Bronchial epithelial cell (primary cell): ENCODE results near the gene ARPC4. TPM values are rescaled to one million over a fixed set of nuclear protein-coding genes. Genes with fewer than 3 reads are reported as not detected.
A peak's percentile ranks its signal among the peaks of the same experiment; 100 is the strongest.

ENCODE experiments used
- DNase-seq: peaks from one replicate; pipeline ENCODE4 v3.0.0-alpha.2; 2010; ENCODE audit warnings: low read depth
- FAIRE-seq: peaks from 2 replicates; lab custom pipeline; 2011; peaks lifted over from hg19 to GRCh38; lab: Jason Lieb, UNC
- H3K27me3 ChIP-seq: 2 replicates; pipeline ENCODE4 v1.5.1; 2011; ENCODE audit warnings: low read length; ENCODE audit not compliant: control insufficient read depth, insufficient read depth
- H3K36me3 ChIP-seq: 2 replicates; pipeline ENCODE4 v1.5.1; 2011; ENCODE audit warnings: low read length; ENCODE audit not compliant: control insufficient read depth, insufficient read depth
- H3K4me3 ChIP-seq: 2 replicates; pipeline ENCODE4 v1.5.1; 2011; ENCODE audit warnings: mild to moderate bottlenecking, low read depth, low read length, control low read depth
- CTCF ChIP-seq: IDR thresholded peaks from 2 replicates; pipeline ENCODE4 v1.5.1; 2011; ENCODE audit warnings: mild to moderate bottlenecking, moderate library complexity, low read length, control low read depth, inconsistent platforms; ENCODE audit not compliant: insufficient read depth, severe bottlenecking
- total RNA-seq: library from RNA; depleted of rRNA; stranded (reverse); fragments of >200 nt; gene quantifications from 2 replicates; pipeline ENCODE4 v1.2.1, GENCODE V29; 2014

ARPC4 gene
- 192 and 204 TPM in 2 replicates for total RNA-seq

DNA sequence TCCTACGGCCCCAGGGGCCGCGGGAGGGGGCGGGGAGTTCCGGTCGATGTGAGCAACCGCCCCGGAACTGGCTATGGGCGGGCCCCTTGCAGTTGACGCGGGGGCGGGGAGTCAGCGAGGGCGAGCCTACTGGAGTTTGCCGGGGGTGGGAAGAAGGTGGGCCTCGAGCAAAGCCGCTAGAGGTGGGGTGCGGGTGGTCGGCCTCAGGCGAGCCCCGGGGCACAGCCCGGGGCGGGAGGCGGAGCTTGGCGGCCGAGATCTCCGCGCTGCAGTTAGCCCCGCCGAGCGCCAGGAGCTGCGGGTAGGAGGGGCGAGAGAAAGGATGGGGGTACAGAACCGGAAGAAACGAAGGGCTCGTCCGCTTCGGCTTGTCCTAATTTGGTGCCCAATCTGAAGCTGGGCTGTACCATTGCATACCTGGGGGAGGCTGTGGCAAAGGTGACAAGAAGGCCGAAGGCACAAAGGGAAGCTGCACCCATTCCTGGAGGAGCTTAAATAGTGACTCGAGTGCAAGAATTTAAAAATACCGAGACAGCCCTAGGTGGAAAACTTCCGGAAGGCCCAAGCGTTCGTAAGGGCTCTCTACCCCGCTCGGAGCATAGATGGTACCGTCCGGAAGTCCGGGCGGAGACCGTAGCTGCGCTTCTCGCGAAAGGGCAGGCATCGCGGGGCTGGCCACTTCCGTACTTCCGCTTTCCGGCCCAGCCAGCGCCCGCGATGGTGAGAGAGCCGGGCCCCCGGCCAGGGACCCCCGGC, at the start of gene ARPC4, which contains the start of gene TADA3:
Gene ARPC4 (plus strand): TSS at position 678 of the 756 bp plus-strand sequence. CDS start 40 bp downstream, at position 718.
Gene TADA3 (minus strand): TSS at position 69 of the 756 bp plus-strand sequence. CDS start 1,007 bp downstream, outside the sequence.
- DNase-seq (peak; percentile 89), FAIRE-seq (no peak)
- peaks cover 14% of the 10 kb centered on the region for H3K36me3 ChIP-seq
- peak within 1 kb of the TSS; percentile 94 for H3K4me3 ChIP-seq
- H3K27me3 ChIP-seq = no peaks in the 10 kb centered on the region
- TF ChIP-seq CTCF = no peak

DNA sequence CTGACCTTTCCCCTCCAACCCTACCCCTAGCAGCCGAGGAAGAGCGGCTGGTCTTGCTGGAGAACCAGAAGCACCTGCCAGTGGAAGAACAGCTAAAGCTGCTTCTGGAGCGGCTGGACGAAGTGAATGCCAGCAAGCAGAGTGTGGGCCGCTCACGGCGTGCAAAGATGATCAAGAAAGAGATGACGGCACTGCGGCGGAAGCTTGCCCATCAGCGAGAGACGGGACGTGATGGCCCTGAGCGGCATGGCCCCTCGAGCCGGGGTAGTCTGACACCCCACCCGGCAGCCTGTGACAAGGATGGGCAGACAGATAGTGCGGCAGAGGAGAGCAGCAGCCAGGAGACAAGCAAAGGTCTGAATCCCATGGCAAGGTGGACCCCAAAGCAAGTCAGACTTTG, 49.3 kb upstream of the ARPC4 start:
- FAIRE-seq = no peak
- Histone ChIP-seq H3K27me3 (no peaks in the 10 kb centered on the region), H3K4me3 (no peak overlapping the region), H3K36me3 (peaks cover 44% of the 10 kb centered on the region)
- TF ChIP-seq CTCF = no peak
- no peak for DNase-seq

DNA sequence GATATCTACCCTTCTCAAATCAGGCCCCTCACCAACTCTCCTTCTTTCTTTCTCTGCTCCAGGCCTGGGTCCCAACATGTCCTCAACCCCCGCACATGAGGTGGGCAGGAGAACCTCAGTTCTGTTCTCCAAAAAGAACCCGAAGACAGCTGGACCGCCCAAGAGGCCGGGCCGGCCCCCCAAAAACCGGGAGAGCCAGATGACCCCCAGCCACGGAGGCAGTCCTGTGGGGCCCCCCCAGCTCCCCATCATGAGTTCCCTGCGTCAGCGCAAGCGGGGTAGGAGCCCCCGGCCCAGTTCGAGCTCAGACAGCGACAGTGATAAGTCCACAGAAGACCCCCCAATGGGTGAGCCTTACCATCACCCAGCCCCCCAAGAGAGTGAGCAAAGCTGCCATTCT, 48.7 kb upstream of the ARPC4 start:
- no peaks in the 10 kb centered on the region for H3K27me3 ChIP-seq
- DNase-seq = no peak
- no peak for TF ChIP-seq CTCF
- H3K4me3 ChIP-seq = no peak overlapping the region
- FAIRE-seq = no peak
- H3K36me3 ChIP-seq = peaks cover 43% of the 10 kb centered on the region

- peaks cover 35% of the 10 kb centered on the region for H3K36me3 ChIP-seq
- DNase-seq = no peak
- H3K27me3 ChIP-seq = no peaks in the 10 kb centered on the region
- no peak for TF ChIP-seq CTCF
- no peak overlapping the region for H3K4me3 ChIP-seq
- no peak for FAIRE-seq
These were observed 47.4 kb upstream of the ARPC4 start for GRCh38 chr3:9745521-9745920.

GRCh38 chr3:9746330-9746729, 46.6 kb upstream of the ARPC4 start:
- FAIRE-seq (no peak), DNase-seq (no peak)
- Histone ChIP-seq H3K27me3 (no peaks in the 10 kb centered on the region), H3K36me3 (peaks cover 30% of the 10 kb centered on the region), H3K4me3 (no peak overlapping the region)
- no peak for TF ChIP-seq CTCF

- Histone ChIP-seq H3K4me3 (no peak overlapping the region), H3K36me3 (peaks cover 23% of the 10 kb centered on the region), H3K27me3 (no peaks in the 10 kb centered on the region)
- DNase-seq (no peak), FAIRE-seq (no peak)
- no peak for TF ChIP-seq CTCF
These were observed 45.6 kb upstream of the ARPC4 start for GRCh38 chr3:9747267-9747666.
